NT2/D1 (cell line): Measurements from ENCODE around the gene MEIOB.

Experiments used
- SUZ12 ChIP-seq: IDR thresholded peaks from 2 replicates; pipeline ENCODE4 v1.6.1; 2011; ENCODE audit not compliant: insufficient read length, insufficient read depth; ENCODE audit errors: extremely low read depth
- YY1 ChIP-seq: IDR thresholded peaks from 2 replicates; pipeline ENCODE4 v1.6.1; 2011; ENCODE audit not compliant: insufficient read length, insufficient read depth
- ZNF274 ChIP-seq: IDR thresholded peaks from 2 replicates; pipeline ENCODE4 v1.6.1; 2011; ENCODE audit warnings: mild to moderate bottlenecking, low read depth, low read length

DNA sequence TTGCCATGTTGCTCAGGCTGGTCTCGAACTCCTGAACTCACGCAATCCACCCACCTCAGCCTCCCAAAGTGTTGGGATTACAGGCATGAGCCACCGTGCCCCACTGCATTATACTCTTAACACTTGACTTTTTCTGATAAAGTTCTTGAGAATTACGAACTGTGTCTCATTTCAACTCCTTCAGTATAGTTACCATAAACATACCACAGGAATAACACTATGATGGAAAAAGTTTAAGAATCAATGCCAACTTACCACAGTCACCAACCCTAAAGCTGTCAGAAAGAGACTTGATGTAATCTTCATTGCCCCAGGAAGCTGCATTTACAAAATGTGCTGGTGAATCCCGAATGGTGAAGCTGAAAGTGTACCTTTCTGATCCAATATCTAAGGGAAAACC lies 10.2 kb downstream of the MEIOB start:
- TF ChIP-seq SUZ12 (no peak), YY1 (no peak), ZNF274 (no peak)
